Keratinocyte (primary cell): ENCODE results near the gene TWF2. TPM values are rescaled to one million over a fixed set of nuclear protein-coding genes. Genes with fewer than 3 reads are reported as not detected.

Experiments used
- DNase-seq: peaks from one replicate; pipeline ENCODE4 v3.0.0-alpha.2; 2011; ENCODE audit warnings: low read depth, missing footprints, low spot score
- FAIRE-seq: peaks from 2 replicates; lab custom pipeline; 2011; peaks lifted over from hg19 to GRCh38; lab: Jason Lieb, UNC
- H2AFZ ChIP-seq: 2 replicates; pipeline ENCODE4 v1.6.0; 2012; ENCODE audit warnings: low read length, control low read depth, inconsistent platforms; ENCODE audit not compliant: control insufficient read depth
- H3K27ac ChIP-seq: 2 replicates; pipeline ENCODE4 v1.5.1; 2011; ENCODE audit warnings: low read length; ENCODE audit not compliant: control insufficient read depth, insufficient read depth
- H3K27me3 ChIP-seq: 3 replicates; pipeline ENCODE4 v1.6.0; 2011; ENCODE audit warnings: low read length; ENCODE audit not compliant: control insufficient read depth, insufficient read depth; ENCODE audit errors: extremely low read depth
- H3K36me3 ChIP-seq, 2 experiments: 2 replicates in 1 of 2; 3 replicates in 1 of 2; pipeline ENCODE4 v1.5.1; 2011; ENCODE audit warnings: low read length in 2 of 2, mild to moderate bottlenecking in 1 of 2; ENCODE audit not compliant: control insufficient read depth in 2 of 2, insufficient read depth in 2 of 2; ENCODE audit errors: extremely low read depth in 1 of 2
- H3K4me1 ChIP-seq: 3 replicates; pipeline ENCODE4 v1.5.1; 2011; ENCODE audit warnings: low read length; ENCODE audit not compliant: control insufficient read depth, insufficient read depth; ENCODE audit errors: extremely low read depth
- H3K4me2 ChIP-seq: 3 replicates; pipeline ENCODE4 v1.6.0; 2011; ENCODE audit warnings: low read depth, low read length; ENCODE audit not compliant: control insufficient read depth, insufficient read depth; ENCODE audit errors: extremely low read depth
- H3K4me3 ChIP-seq, 3 experiments: fragments of 200-600 bp in 1 of 3; sonication (generic) in 1 of 3; 2 replicates in 2 of 3; 3 replicates in 1 of 3; pipeline ENCODE4 v1.5.1; 2011 to 2016; ENCODE audit warnings: low read length in 3 of 3, mild to moderate bottlenecking in 3 of 3, control low read depth in 2 of 3, inconsistent platforms in 1 of 3, low read depth in 1 of 3, mixed read lengths in 1 of 3, mixed run types in 1 of 3, moderate library complexity in 1 of 3; ENCODE audit not compliant: control insufficient read depth in 2 of 3, insufficient read depth in 2 of 3; ENCODE audit errors: extremely low read depth in 1 of 3
- H3K79me2 ChIP-seq: 2 replicates; pipeline ENCODE4 v1.6.0; 2012; ENCODE audit warnings: low read length; ENCODE audit not compliant: control insufficient read depth, insufficient read depth
- H3K9ac ChIP-seq: 3 replicates; pipeline ENCODE4 v1.6.0; 2011; ENCODE audit warnings: low read length; ENCODE audit not compliant: control insufficient read depth, insufficient read depth; ENCODE audit errors: extremely low read depth
- H3K9me1 ChIP-seq: 3 replicates; pipeline ENCODE4 v1.6.0; 2011; ENCODE audit warnings: low read length; ENCODE audit not compliant: control insufficient read depth, insufficient read depth; ENCODE audit errors: extremely low read depth
- H3K9me3 ChIP-seq: 2 replicates; pipeline ENCODE4 v1.5.1; 2012; ENCODE audit warnings: low read depth, low read length; ENCODE audit not compliant: control insufficient read depth
- H4K20me1 ChIP-seq: 3 replicates; pipeline ENCODE4 v1.6.0; 2011; ENCODE audit warnings: low read length; ENCODE audit not compliant: control insufficient read depth, insufficient read depth; ENCODE audit errors: extremely low read depth
- CTCF ChIP-seq, 3 experiments: IDR thresholded peaks in 1 of 3; conservative IDR thresholded peaks in 1 of 3; optimal IDR thresholded peaks in 1 of 3; 2 replicates in 2 of 3; 3 replicates in 1 of 3; pipeline versions ENCODE3 to v1.5.1; 2011; ENCODE audit warnings: low read length in 3 of 3, mild to moderate bottlenecking in 3 of 3, moderate library complexity in 2 of 3, control low read depth in 1 of 3, inconsistent platforms in 1 of 3; ENCODE audit not compliant: insufficient read depth in 2 of 3; ENCODE audit errors: extremely low read depth in 1 of 3
- EZH2 ChIP-seq: IDR thresholded peaks from one replicate; pipeline ENCODE4 v1.6.1; 2012; ENCODE audit warnings: inconsistent platforms, mild to moderate bottlenecking, low read length, moderate library complexity
- dilution Hi-C: fragments of 300-500 bp; cut with MboI; formaldehyde crosslinking; loops from one replicate; pipeline ENCODE4 v1.7.0; 2020; ENCODE audit warnings: low sequenced_read_pairs; ENCODE audit not compliant: extremely low pct_ligation_motif_present
- polyA plus RNA-seq, 5 experiments: library from polyadenylated mRNA; depleted of rRNA in 3 of 5; stranded (reverse) in 3 of 5; stranded (forward) in 1 of 5; unstranded in 1 of 5; fragments of >200 nt; gene quantifications; 1 replicate in 1 of 5; 2 replicates in 3 of 5; 3 replicates in 1 of 5; pipeline versions ENCODE4 v1.2.1 to v1.2.3, GENCODE V29; 2011 to 2012; ENCODE audit warnings: missing spikeins in 2 of 5, low read depth in 1 of 5, low replicate concordance in 1 of 5

The TWF2 gene
- polyA plus RNA-seq, 1 donor (not counting 4 experiments of a cell fraction or from before 2014, with no cell fraction given), result 70.4 TPM

- Histone ChIP-seq H3K79me2 (no peaks in the 10 kb centered on the region), H3K4me2 (no peak overlapping the region), H3K27ac (no peak overlapping the region), H3K9me3 (no peaks in the 10 kb centered on the region), H4K20me1 (no peaks in the 10 kb centered on the region), H3K4me1 (peaks cover 22% of the 10 kb centered on the region), H3K36me3 (peaks cover 42 to 43% of the 10 kb centered on the region in 2 experiments), H3K4me3 (no peak overlapping the region), H3K27me3 (no peaks in the 10 kb centered on the region), H3K9me1 (peaks cover 3% of the 10 kb centered on the region), H2AFZ (no peak overlapping the region), H3K9ac (no peak overlapping the region)
- dilution Hi-C loops, result no loop called here
- no peak for FAIRE-seq
- DNase-seq, result no peak
- TF ChIP-seq EZH2, result no peak
- TF ChIP-seq CTCF (optimal IDR thresholded peaks at IDR 0.05 in 1 of 3, IDR thresholded peaks at IDR 0.05 in 1 of 3, conservative IDR thresholded peaks at IDR 0.05 in 1 of 3; ENCODE audit: extremely low read depth in 1 of 3, insufficient read depth in 2 of 3, low read length in 3 of 3), result no peak
Measured at GRCh38 chr3:52213901-52214300, 25.1 kb downstream of the TWF2 start.

GRCh38 chr3:52213005-52213404 is 26.0 kb downstream of the TWF2 start:
- Histone ChIP-seq H3K4me3 (no peak overlapping the region), H2AFZ (no peak overlapping the region), H3K9me3 (no peaks in the 10 kb centered on the region), H3K27me3 (no peaks in the 10 kb centered on the region), H3K27ac (no peak overlapping the region), H3K36me3 (peaks cover 48 to 52% of the 10 kb centered on the region in 2 experiments), H3K9me1 (peaks cover 3% of the 10 kb centered on the region), H3K4me1 (peaks cover 18% of the 10 kb centered on the region), H3K79me2 (no peaks in the 10 kb centered on the region), H4K20me1 (no peaks in the 10 kb centered on the region), H3K9ac (no peak overlapping the region), H3K4me2 (no peak overlapping the region)
- no peak for DNase-seq
- FAIRE-seq, result no peak
- TF ChIP-seq CTCF (optimal IDR thresholded peaks at IDR 0.05 in 1 of 3, IDR thresholded peaks at IDR 0.05 in 1 of 3, conservative IDR thresholded peaks at IDR 0.05 in 1 of 3; ENCODE audit: extremely low read depth in 1 of 3, insufficient read depth in 2 of 3, low read length in 3 of 3) (no peak), EZH2 (no peak)
- dilution Hi-C loops, result no loop called here
